ENCODE data around the gene RBMS3.

- TF ChIP-seq ZNF263 (CRISPR knock-in tag; IDR thresholded peaks at IDR 0.05) (no peak), MAFF (IDR thresholded peaks at IDR 0.05; ENCODE audit: low read depth, low read length) (no peak), MAFG (CRISPR knock-in tag; IDR thresholded peaks at IDR 0.05) (no peak), ZNF317 (CRISPR knock-in tag; IDR thresholded peaks at IDR 0.05) (no peak)
- TF ChIP-seq, protein P1, sequence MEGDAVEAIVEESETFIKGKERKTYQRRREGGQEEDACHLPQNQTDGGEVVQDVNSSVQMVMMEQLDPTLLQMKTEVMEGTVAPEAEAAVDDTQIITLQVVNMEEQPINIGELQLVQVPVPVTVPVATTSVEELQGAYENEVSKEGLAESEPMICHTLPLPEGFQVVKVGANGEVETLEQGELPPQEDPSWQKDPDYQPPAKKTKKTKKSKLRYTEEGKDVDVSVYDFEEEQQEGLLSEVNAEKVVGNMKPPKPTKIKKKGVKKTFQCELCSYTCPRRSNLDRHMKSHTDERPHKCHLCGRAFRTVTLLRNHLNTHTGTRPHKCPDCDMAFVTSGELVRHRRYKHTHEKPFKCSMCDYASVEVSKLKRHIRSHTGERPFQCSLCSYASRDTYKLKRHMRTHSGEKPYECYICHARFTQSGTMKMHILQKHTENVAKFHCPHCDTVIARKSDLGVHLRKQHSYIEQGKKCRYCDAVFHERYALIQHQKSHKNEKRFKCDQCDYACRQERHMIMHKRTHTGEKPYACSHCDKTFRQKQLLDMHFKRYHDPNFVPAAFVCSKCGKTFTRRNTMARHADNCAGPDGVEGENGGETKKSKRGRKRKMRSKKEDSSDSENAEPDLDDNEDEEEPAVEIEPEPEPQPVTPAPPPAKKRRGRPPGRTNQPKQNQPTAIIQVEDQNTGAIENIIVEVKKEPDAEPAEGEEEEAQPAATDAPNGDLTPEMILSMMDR (CRISPR knock-in tag; IDR thresholded peaks at IDR 0.05) = no peak
These were observed 491.6 kb downstream of the RBMS3 start for GRCh38 chr3:29772436-29772835.
